GM23338 (cell line): ENCODE data around the gene COBL. TPM values are rescaled to one million over a fixed set of nuclear protein-coding genes. Genes with fewer than 3 reads are reported as not detected.

Source experiments
- ATAC-seq: fragments of 200-7000 bp; cut with Tn5 transposase; 3 replicates; pipeline ENCODE4 v1.9.1; 2020
- DNase-seq: peaks from one replicate; pipeline ENCODE4 v3.0.0-alpha.2; 2015; ENCODE audit warnings: low spot score
- H2AFZ ChIP-seq: fragments of 200-600 bp; sonication (generic); 2 replicates; pipeline ENCODE4 v1.8.0; 2016; ENCODE audit warnings: antibody characterized with exemption, mild to moderate bottlenecking, moderate library complexity
- H3F3A ChIP-seq: fragments of 200-600 bp; sonication (generic); replicated peaks from 2 replicates; pipeline ENCODE4 v1.8.0; 2017; ENCODE audit warnings: antibody characterized with exemption, mixed run types, low read depth
- H3K27ac ChIP-seq: fragments of 200-600 bp; sonication (generic); 2 replicates; pipeline ENCODE4 v1.6.1; 2016; ENCODE audit warnings: low read depth
- H3K27me3 ChIP-seq: fragments of 200-600 bp; sonication (generic); 2 replicates; pipeline ENCODE4 v1.8.0; 2016; ENCODE audit warnings: mild to moderate bottlenecking, mixed run types, moderate library complexity; ENCODE audit not compliant: insufficient read depth
- H3K36me3 ChIP-seq: fragments of 200-600 bp; sonication (generic); 2 replicates; pipeline ENCODE4 v1.8.0; 2016; ENCODE audit warnings: mild to moderate bottlenecking; ENCODE audit not compliant: insufficient read depth
- H3K4me1 ChIP-seq: fragments of 200-600 bp; sonication (generic); 2 replicates; pipeline ENCODE4 v1.8.0; 2016; ENCODE audit warnings: mild to moderate bottlenecking, moderate library complexity; ENCODE audit not compliant: insufficient read depth
- H3K4me2 ChIP-seq: fragments of 200-600 bp; sonication (generic); 2 replicates; pipeline ENCODE4 v1.7.1; 2017; ENCODE audit warnings: mixed run types
- H3K4me3 ChIP-seq: fragments of 200-600 bp; sonication (generic); 2 replicates; pipeline ENCODE4 v1.6.1; 2016; ENCODE audit warnings: mixed run types
- H3K79me2 ChIP-seq: fragments of 200-600 bp; sonication (generic); replicated peaks from 2 replicates; pipeline ENCODE4 v1.8.0; 2017; ENCODE audit warnings: mild to moderate bottlenecking; ENCODE audit not compliant: insufficient read depth
- H3K9me2 ChIP-seq: fragments of 200-600 bp; sonication (generic); 2 replicates; pipeline ENCODE4 v1.8.0; 2017; ENCODE audit not compliant: insufficient read depth
- H4K20me1 ChIP-seq: fragments of 200-600 bp; sonication (generic); replicated peaks from 2 replicates; pipeline ENCODE4 v1.8.0; 2017; ENCODE audit warnings: mild to moderate bottlenecking; ENCODE audit not compliant: insufficient read depth
- H3K27ac Mint-ChIP-seq: 2 replicates; pipeline ENCODE4 v1.8.0; 2020; ENCODE audit warnings: inconsistent platforms, mild to moderate bottlenecking, moderate library complexity, mixed read lengths
- H3K27me3 Mint-ChIP-seq: 3 replicates; pipeline ENCODE4 v1.8.0; 2022; ENCODE audit warnings: low read depth, mild to moderate bottlenecking, moderate library complexity, mixed read lengths, inconsistent platforms; ENCODE audit not compliant: insufficient read depth, poor library complexity
- H3K36me3 Mint-ChIP-seq: 3 replicates; pipeline ENCODE4 v1.8.0; 2021; ENCODE audit warnings: low read depth, mild to moderate bottlenecking, inconsistent platforms, moderate library complexity, mixed read lengths
- H3K4me1 Mint-ChIP-seq: 3 replicates; pipeline ENCODE4 v1.8.0; 2020; ENCODE audit warnings: mild to moderate bottlenecking, inconsistent platforms, mixed read lengths
- H3K4me3 Mint-ChIP-seq: 3 replicates; pipeline ENCODE4 v1.8.0; 2021; ENCODE audit warnings: moderate library complexity, mild to moderate bottlenecking, inconsistent platforms, mixed read lengths
- H3K9me3 Mint-ChIP-seq: 3 replicates; pipeline ENCODE4 v1.8.0; 2020; ENCODE audit warnings: moderate library complexity, mild to moderate bottlenecking, inconsistent platforms, mixed read lengths
- ETS1 ChIP-seq: IDR thresholded peaks from 2 replicates; pipeline ENCODE4 v1.6.1; 2016; ENCODE audit warnings: antibody characterized with exemption
- EZH2 ChIP-seq: fragments of 200-600 bp; sonication (generic); IDR thresholded peaks from one replicate; pipeline ENCODE4 v1.8.0; 2017; ENCODE audit warnings: antibody characterized with exemption, mild to moderate bottlenecking, low read depth; ENCODE audit not compliant: unreplicated experiment
- EZH2phosphoT487 ChIP-seq: fragments of 200-600 bp; sonication (generic); IDR thresholded peaks from one replicate; pipeline ENCODE4 v1.8.1; 2018; ENCODE audit warnings: antibody characterized with exemption; ENCODE audit not compliant: unreplicated experiment
- NANOG ChIP-seq: IDR thresholded peaks from 2 replicates; pipeline ENCODE4 v1.6.1; 2016; ENCODE audit warnings: antibody characterized with exemption, borderline replicate concordance
- REST ChIP-seq: IDR thresholded peaks from one replicate; pipeline ENCODE4 v1.6.1; 2018; ENCODE audit warnings: antibody characterized with exemption; ENCODE audit not compliant: unreplicated experiment
- ZNF114 ChIP-seq: fragments of 250-450 bp; sonication (Bioruptor Pico); IDR thresholded peaks from 2 replicates; pipeline ENCODE4 v1.5.0; 2020; ENCODE audit warnings: mild to moderate bottlenecking, moderate library complexity
- ZNF462 ChIP-seq: fragments of 250-450 bp; sonication (Bioruptor Pico); IDR thresholded peaks from 2 replicates; pipeline ENCODE4 v1.5.0; 2020; ENCODE audit warnings: mild to moderate bottlenecking, moderate library complexity
- polyA plus RNA-seq: library from polyadenylated mRNA; unstranded; fragments of >200 nt; fragmentation: Nextera tagmentation; extraction: Ambion mirVana; gene quantifications from 2 replicates; pipeline ENCODE4 v1.2.1, GENCODE V29; 2016
- total RNA-seq: library from RNA; depleted of rRNA; stranded (reverse); fragments of >200 nt; shearing (Covaris generic); gene quantifications from 2 replicates; pipeline ENCODE4 v1.2.3, GENCODE V29; 2014

Gene COBL
- total and polyA plus RNA-seq, 2 experiments from 2014 or later = 18.3 to 51.9 TPM

GRCh38 chr7:51082940-51083533, 233.6 kb downstream of the COBL start:
- Histone ChIP-seq H3K27ac (no peak overlapping the region), H3K4me2 (no peak overlapping the region), H2AFZ (no peak overlapping the region), H3K9me2 (no peaks in the 10 kb centered on the region; the same call in 1 of the 2 replicates), H3K4me3 (no peak overlapping the region), H3K79me2 (no peaks in the 10 kb centered on the region), H3F3A (peaks cover 5% of the 10 kb centered on the region; the same call in 1 of the 2 replicates), H3K27me3 (no peaks in the 10 kb centered on the region), H3K36me3 (no peaks in the 10 kb centered on the region), H3K4me1 (peaks cover 24% of the 10 kb centered on the region), H4K20me1 (no peaks in the 10 kb centered on the region)
- Mint-ChIP-seq H3K9me3 (no peaks in the 10 kb centered on the region), H3K4me1 (peaks cover 39% of the 10 kb centered on the region), H3K4me3 (no peak overlapping the region), H3K27me3 (peaks cover 7% of the 10 kb centered on the region), H3K27ac (peak overlapping the region; percentile 53; the same call in 1 of the 2 replicates), H3K36me3 (peaks cover 26% of the 10 kb centered on the region)
- ATAC-seq (no peak), DNase-seq (no peak)
- no peak for TF ChIP-seq ZNF114 (CRISPR knock-in tag)
- no peak for TF ChIP-seq ZNF462 (CRISPR knock-in tag)
- no peak for TF ChIP-seq REST
- TF ChIP-seq EZH2phosphoT487 = no peak
- TF ChIP-seq NANOG = no peak
- TF ChIP-seq ETS1 = no peak
- TF ChIP-seq EZH2 = no peak
